A549 treated with GW870086 at 1 μM for 4 hours (cell line): Measurements from ENCODE around the gene SUSD2. TPM values are rescaled to one million over a fixed set of nuclear protein-coding genes. Genes with fewer than 3 reads are reported as not detected.

Source experiments
- total RNA-seq: library from RNA; stranded (reverse); fragments of 200-300 nt; extraction: Qiagen RNA extraction; gene quantifications from 5 replicates; pipeline ENCODE4 v1.2.3, GENCODE V29; 2022; ENCODE audit warnings: low read depth

The SUSD2 gene
- 57.0 to 72.3 TPM (median 67.0 TPM) in 5 replicates for total RNA-seq

GRCh38 chr22:24181088-24181995 lies at the start of gene SUSD2:
TSS of gene SUSD2 (plus strand) at chr22:24181487. CDS start at chr22:24181520, 33 bp downstream.

Other genes with a start within 250 kb of the SUSD2 start
- 0.26 to 0.54 TPM (median 0.37 TPM) in 4 of 5 replicates, not detected in the other for gene GSTT2B, start 220.3 kb upstream of the SUSD2 start, total RNA-seq
- 1.1 to 2.2 TPM (median 1.7 TPM) in 5 replicates for gene DDTL, start 214.6 kb upstream of the SUSD2 start, total RNA-seq
- 129 to 161 TPM (median 156 TPM) in 5 replicates for gene DDT, start 207.0 kb upstream of the SUSD2 start, total RNA-seq
- gene GSTT2, start 201.4 kb upstream of the SUSD2 start, total RNA-seq, result 0.29 TPM in 1 of 5 replicates, not detected in the others
- gene GSTT4, start 176.0 kb upstream of the SUSD2 start, total RNA-seq, result not detected in 5 replicates
- 25.5 to 32.6 TPM (median 31.7 TPM) in 5 replicates for gene CABIN1, start 170.2 kb upstream of the SUSD2 start, total RNA-seq
- 2.1 to 3.3 TPM (median 2.5 TPM) in 5 replicates for gene GGT5, start 63.6 kb downstream of the SUSD2 start, total RNA-seq
- 12.8 to 15.7 TPM (median 14.6 TPM) in 5 replicates for gene SPECC1L, start 89.3 kb downstream of the SUSD2 start, total RNA-seq
- gene ADORA2A, start 246.1 kb downstream of the SUSD2 start, total RNA-seq, result 0.48 to 1.1 TPM (median 0.84 TPM) in 5 replicates